GM12891 (cell line): Measurements from ENCODE around the gene HELZ.

ENCODE experiments used
- DNase-seq: peaks from one replicate; pipeline ENCODE4 v3.0.0; 2011; ENCODE audit warnings: low spot score; ENCODE audit not compliant: insufficient read length
- FAIRE-seq: peaks from 2 replicates; lab custom pipeline; 2011; peaks lifted over from hg19 to GRCh38; lab: Jason Lieb, UNC
- PAX5 ChIP-seq: IDR thresholded peaks from 2 replicates; pipeline ENCODE4 v1.6.1; 2011; ENCODE audit warnings: low read length, moderate library complexity, mild to moderate bottlenecking; ENCODE audit not compliant: insufficient read depth, severe bottlenecking
- POLR2A ChIP-seq: IDR thresholded peaks from 2 replicates; pipeline ENCODE4 v1.6.1; 2011; ENCODE audit warnings: low read depth, low read length, control low read depth
- POLR2AphosphoS5 ChIP-seq: IDR thresholded peaks from 2 replicates; pipeline ENCODE4 v1.6.1; 2011; ENCODE audit warnings: low read depth, low read length, control low read depth
- POU2F2 ChIP-seq: IDR thresholded peaks from 2 replicates; pipeline ENCODE4 v1.6.1; 2011; ENCODE audit warnings: low read depth, mild to moderate bottlenecking, control low read depth, low read length, moderate library complexity
- SPI1 ChIP-seq: IDR thresholded peaks from 2 replicates; pipeline ENCODE4 v1.6.1; 2011; ENCODE audit warnings: low read depth, low read length, control low read depth
- TAF1 ChIP-seq: IDR thresholded peaks from 2 replicates; pipeline ENCODE4 v1.6.1; 2011; ENCODE audit warnings: low read depth, low read length, control low read depth

HELZ gene

DNA sequence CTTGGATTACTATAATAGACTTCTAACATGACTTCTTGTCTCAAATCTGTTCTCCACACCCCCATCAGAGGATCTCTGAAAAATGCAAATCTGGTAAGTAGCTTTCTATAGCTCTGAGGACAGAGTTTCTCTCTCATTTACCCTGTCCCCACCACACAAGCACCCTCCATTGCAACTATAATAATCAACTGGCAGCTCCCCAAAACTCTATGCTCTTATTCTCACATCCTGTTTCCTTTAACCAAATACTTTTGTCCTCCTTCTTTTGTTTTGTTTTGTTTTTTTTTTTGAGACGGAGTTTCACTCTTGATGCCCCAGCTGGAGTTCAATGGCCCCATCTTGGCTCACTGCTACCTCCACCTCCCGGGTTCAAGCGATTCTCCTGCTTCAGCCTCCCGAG lies 73.4 kb downstream of the HELZ start:
- TF ChIP-seq POU2F2 (no peak), PAX5 (no peak), SPI1 (peak; percentile 77), POLR2A (no peak), TAF1 (no peak)
- DNase-seq, result peak; percentile 18
- FAIRE-seq, result no peak

DNA sequence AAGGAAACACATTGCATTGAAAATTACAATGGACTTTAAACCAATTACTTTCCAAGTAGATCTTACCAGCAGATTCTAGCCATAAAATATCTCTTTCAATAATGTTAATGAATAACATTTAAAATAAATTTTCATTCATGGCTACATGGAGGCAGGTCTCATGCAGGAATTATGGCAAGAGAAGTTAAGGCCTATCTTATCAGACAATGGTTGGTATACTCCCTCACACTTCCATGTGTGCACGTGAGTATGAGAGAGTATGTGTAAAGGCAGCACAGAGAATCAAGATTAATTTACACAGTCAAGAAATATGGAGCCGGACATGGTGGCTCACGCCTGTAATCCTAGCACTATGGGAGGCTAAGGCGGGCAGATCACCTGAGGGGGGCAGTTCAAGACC lies 76.5 kb downstream of the HELZ start:
- DNase-seq (no peak), FAIRE-seq (no peak)
- TF ChIP-seq POU2F2, result no peak
- no peak for TF ChIP-seq PAX5
- no peak for TF ChIP-seq POLR2A
- no peak for TF ChIP-seq SPI1
- no peak for TF ChIP-seq TAF1
- TF ChIP-seq POLR2AphosphoS5, result no peak

DNA sequence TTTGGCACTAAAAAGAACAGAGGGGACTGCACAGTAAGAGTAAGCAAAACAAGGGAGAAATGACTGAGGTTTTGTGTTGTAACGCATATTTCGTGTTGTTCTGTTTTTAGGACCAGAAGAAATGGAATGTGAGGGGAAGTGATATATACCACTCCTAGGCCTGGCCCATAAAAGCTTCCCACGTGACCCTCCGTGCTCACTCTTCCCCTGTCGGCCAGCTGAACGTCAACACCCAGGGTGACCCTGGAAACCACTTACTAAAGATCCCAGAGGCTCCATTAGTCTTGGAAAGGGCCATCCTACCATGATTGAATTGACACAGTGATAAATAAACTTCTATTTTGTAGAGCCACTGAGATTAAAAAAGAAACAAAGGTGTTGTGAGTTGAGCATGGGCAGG lies 79.8 kb downstream of the HELZ start:
- TF ChIP-seq SPI1, result no peak
- no peak for TF ChIP-seq POU2F2
- TF ChIP-seq TAF1, result no peak
- TF ChIP-seq POLR2A, result no peak
- no peak for TF ChIP-seq POLR2AphosphoS5
- TF ChIP-seq PAX5, result no peak
- FAIRE-seq, result no peak
- no peak for DNase-seq

DNA sequence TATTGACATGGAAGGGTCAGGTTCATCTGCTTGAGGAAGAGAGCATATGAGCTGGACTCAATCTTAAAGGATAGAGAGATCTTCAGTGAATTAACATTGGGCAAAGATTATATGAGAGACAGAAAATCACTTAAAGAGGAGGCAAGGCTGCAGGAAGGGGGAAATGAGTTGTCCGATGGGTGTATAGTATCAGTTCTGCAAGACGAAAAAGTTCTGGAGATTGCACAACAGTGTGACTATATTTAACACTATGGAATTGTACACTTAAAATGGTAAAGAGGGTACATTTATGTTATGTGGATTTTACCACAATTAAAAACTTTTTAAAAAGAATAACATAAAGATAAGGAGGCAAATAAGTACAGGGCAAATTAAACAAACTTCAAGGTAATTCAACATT lies 80.7 kb downstream of the HELZ start:
- TF ChIP-seq POLR2A (no peak), POLR2AphosphoS5 (no peak), SPI1 (no peak), TAF1 (no peak), POU2F2 (no peak), PAX5 (no peak)
- no peak for DNase-seq
- FAIRE-seq, result no peak

DNA sequence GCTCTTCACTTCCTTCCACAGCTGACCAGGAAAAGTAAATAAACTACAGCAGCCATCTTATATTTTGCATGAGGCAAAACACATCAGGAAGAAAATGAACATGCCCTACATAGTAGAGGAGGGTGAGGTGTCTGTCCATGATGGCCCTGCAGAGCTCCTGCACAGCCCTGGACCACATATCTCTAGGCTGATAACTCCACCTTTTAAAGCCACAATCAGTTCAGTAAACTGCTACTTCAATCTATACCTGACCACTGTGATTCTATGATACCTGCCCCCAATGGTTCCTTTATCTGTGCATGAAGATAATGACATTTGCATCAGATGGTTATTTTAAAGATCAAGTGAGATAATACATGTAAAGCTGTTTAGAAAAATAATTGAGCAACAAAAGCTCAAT lies 82.2 kb downstream of the HELZ start:
- TF ChIP-seq POLR2A (no peak), SPI1 (no peak), POLR2AphosphoS5 (no peak), POU2F2 (no peak)
- DNase-seq (no peak), FAIRE-seq (no peak)

DNA sequence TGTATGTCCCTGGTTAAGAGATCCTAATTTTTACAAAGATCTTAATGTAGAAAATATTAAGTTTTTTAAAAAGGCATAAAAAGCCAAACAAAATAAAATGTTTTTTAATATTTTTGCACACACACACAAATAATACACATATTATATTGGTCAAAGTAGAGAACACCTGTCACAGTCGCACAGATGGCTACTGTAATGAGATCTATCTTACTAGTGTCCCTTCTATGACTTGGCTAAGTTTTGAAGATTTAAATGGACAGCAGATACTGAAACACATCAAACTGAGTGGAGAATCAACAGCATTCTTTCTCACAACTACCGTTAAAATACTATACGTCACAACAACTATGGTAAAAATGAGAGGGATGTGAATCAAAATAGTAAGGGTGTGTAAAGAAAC lies 83.4 kb downstream of the HELZ start:
- TF ChIP-seq POU2F2, result no peak
- no peak for TF ChIP-seq POLR2AphosphoS5
- TF ChIP-seq POLR2A, result no peak
- no peak for TF ChIP-seq TAF1
- no peak for TF ChIP-seq PAX5
- no peak for TF ChIP-seq SPI1
- FAIRE-seq (no peak), DNase-seq (no peak)

DNA sequence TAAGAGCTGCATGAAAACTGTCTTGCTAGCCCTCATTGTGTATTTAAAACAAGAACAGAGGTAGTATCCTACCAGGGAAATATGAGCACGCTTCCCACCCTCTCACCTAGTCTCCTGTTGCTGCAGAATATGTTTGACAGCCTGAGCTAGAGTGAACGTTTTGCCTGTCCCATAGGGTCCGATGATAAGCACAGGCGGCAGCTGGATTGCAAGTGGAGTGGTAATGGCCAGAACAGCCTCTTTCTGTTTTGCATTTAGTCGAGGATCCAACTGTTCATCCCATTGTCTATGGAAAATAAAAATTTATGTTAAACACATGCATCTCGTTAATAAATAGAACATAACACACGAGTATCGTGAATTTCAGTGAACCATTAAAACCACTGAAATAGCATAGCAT lies 84.2 kb downstream of the HELZ start:
- TF ChIP-seq PAX5 (no peak), POLR2AphosphoS5 (no peak), TAF1 (no peak), SPI1 (no peak), POU2F2 (no peak), POLR2A (no peak)
- FAIRE-seq, result no peak
- no peak for DNase-seq

DNA sequence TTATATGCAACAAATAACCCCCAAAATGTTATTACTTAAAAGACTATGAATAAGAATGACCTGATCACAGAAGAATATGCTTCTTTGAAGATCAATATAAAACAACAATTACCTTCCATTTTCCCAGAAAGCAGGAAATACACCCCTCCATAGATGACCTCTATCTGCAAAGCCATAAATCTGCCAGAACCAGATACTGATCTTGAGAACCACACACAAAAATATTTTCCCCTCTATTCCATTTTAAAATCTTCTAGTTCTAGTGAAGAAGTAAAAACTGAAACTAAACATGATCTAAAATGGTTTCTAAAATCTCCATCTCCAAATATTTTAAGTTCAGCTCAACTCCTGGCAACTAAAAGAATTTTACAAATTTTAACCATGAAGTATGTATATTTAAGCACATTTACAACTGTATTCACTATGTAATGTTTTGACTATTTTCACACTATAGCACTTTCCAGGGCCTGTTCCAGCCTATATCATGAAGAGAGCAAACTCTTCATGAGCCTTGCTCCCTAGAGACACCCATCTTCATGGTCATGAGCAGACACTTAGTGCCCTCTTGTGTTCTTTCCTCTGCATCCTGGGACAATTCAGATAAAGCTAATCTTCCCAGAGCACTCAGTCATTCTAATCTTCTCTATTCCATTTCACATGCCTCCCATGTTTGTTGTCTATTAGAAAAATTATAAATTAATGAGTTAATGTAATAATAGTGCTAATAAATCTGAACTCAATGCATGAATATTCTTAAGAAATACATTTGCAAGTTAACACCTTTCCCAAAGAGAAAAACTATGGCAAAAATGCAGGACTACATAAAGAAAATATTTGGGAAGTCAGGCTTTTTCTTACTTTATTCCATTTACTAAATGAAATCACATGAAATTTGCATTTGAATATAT lies 87.0 kb downstream of the HELZ start:
- TF ChIP-seq POLR2AphosphoS5 (no peak), PAX5 (no peak), TAF1 (no peak), POU2F2 (no peak), POLR2A (no peak), SPI1 (no peak)
- DNase-seq (no peak), FAIRE-seq (peak; percentile 71)

DNA sequence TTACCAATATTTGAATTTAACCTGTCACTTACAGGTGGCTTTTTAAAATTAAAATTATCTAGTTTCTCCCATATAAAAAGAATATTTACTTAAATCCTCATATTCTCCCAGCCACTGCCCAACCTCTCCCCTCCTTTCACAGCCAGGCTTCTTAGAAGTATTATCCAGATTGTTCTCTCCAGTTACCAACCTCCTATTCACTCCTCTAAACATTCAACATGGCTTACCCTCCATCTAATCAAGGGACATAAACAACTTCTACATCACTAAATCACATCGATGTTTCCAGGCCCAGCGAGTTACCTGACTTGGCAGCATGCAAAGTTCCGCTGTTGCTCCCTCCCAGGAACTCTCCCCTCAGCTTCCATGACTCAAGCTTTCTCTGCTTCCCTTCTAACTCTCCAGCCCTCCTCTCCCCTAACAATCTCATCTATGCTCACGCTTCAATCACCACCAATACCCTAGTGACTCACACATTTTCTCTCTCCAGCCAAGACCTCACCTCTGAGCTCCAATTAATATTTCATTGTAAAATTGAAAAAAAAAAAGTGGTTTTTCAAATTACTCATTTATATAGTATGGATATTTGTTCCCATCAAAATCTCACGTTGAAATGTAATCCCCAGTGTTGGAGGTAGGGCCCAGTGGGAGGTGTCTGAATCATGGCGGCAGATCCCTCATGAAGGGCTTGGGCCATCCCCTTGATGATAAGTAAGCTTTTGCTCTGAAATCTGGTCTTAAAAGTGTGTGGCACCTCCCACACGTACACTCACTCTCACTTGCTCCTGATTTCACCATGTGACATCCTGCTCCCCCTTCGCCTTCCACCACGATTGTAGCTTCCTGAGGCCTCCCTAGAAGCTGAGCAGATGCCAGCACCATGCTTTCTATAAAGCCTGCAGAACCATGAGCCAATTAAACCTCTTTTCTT lies 88.5 kb downstream of the HELZ start:
- DNase-seq (no peak), FAIRE-seq (no peak)
- no peak for TF ChIP-seq TAF1
- no peak for TF ChIP-seq POLR2AphosphoS5
- TF ChIP-seq POLR2A, result no peak
- no peak for TF ChIP-seq SPI1
- TF ChIP-seq POU2F2, result no peak
- TF ChIP-seq PAX5, result no peak
